HEK293 (cell line): ENCODE data around the gene VEZT.

Experiments
- CTCF ChIA-PET: fragments of 350-600 bp; formaldehyde crosslinking; extraction: SDS; loops from one replicate; lab custom pipeline; 2021; ENCODE audit warnings: antibody characterized with exemption; lab: Yijun Ruan, JAX
- POLR2A ChIA-PET: fragments of 300-600 bp; formaldehyde crosslinking; extraction: SDS; loops from one replicate; lab custom pipeline; 2020; ENCODE audit warnings: antibody characterized with exemption, inconsistent platforms; lab: Yijun Ruan, JAX
- H3K27ac ChIP-seq: fragments of 200-500 bp; sonication (Bioruptor generic); 2 replicates; pipeline ENCODE4 v1.5.1; 2014; ENCODE audit warnings: low read depth, low read length, control low read depth, inconsistent platforms; ENCODE audit errors: extremely low read depth
- H3K36me3 ChIP-seq, 2 experiments: fragments of 200-500 bp in 1 of 2; sonication (Bioruptor generic) in 1 of 2; 1 replicate in 1 of 2; 2 replicates in 1 of 2; pipeline ENCODE4 v1.5.1; 2014 to 2017; ENCODE audit warnings: inconsistent platforms in 2 of 2, low read length in 2 of 2; ENCODE audit not compliant: control insufficient read depth in 2 of 2, insufficient read depth in 1 of 2
- H3K4me1 ChIP-seq: fragments of 200-500 bp; sonication (Bioruptor generic); 2 replicates; pipeline ENCODE4 v1.5.1; 2014; ENCODE audit warnings: mild to moderate bottlenecking, low read length, inconsistent platforms; ENCODE audit not compliant: control insufficient read depth, insufficient read depth
- H3K4me3 ChIP-seq: 2 replicates; pipeline ENCODE4 v1.5.1; 2011; ENCODE audit warnings: low read depth, mild to moderate bottlenecking, control low read depth, low read length, moderate library complexity
- H3K9me3 ChIP-seq: fragments of 200-500 bp; sonication (Bioruptor generic); 2 replicates; pipeline ENCODE4 v1.5.1; 2014; ENCODE audit warnings: low read depth, low read length, inconsistent platforms; ENCODE audit not compliant: control insufficient read depth, insufficient read depth
- HIC1 ChIP-seq: fragments of 450-650 bp; formaldehyde crosslinking; IDR thresholded peaks from 2 replicates; pipeline ENCODE4 v1.5.1; 2016; ENCODE audit warnings: missing biosample characterization, missing genetic modification characterization
- HOXD13 ChIP-seq: sonication (generic); formaldehyde crosslinking; IDR thresholded peaks from 2 replicates; pipeline ENCODE4 v1.8.0; 2022; ENCODE audit warnings: missing genetic modification reagents, borderline replicate concordance
- MZF1 ChIP-seq: fragments of 450-650 bp; formaldehyde crosslinking; IDR thresholded peaks from 2 replicates; pipeline ENCODE4 v1.5.1; 2017; ENCODE audit warnings: missing biosample characterization, missing genetic modification characterization, borderline replicate concordance
- PATZ1 ChIP-seq: fragments of 450-650 bp; formaldehyde crosslinking; IDR thresholded peaks from 2 replicates; pipeline ENCODE4 v1.5.1; 2016; ENCODE audit warnings: missing biosample characterization, missing genetic modification characterization
- PRDM2 ChIP-seq: fragments of 450-650 bp; formaldehyde crosslinking; IDR thresholded peaks from 2 replicates; pipeline ENCODE4 v1.5.1; 2016; ENCODE audit warnings: missing biosample characterization, missing genetic modification characterization, borderline replicate concordance
- SALL2 ChIP-seq: fragments of 450-650 bp; formaldehyde crosslinking; IDR thresholded peaks from 2 replicates; pipeline ENCODE4 v1.5.0; 2017; ENCODE audit warnings: missing biosample characterization, mild to moderate bottlenecking, missing genetic modification characterization, borderline replicate concordance
- SP3 ChIP-seq: fragments of 450-650 bp; formaldehyde crosslinking; IDR thresholded peaks from 2 replicates; pipeline ENCODE4 v1.5.1; 2016; ENCODE audit warnings: missing biosample characterization, missing genetic modification characterization
- YY2 ChIP-seq: fragments of 450-650 bp; formaldehyde crosslinking; IDR thresholded peaks from 2 replicates; pipeline ENCODE4 v1.5.1; 2016; ENCODE audit warnings: missing biosample characterization, missing genetic modification characterization
- ZBTB26 ChIP-seq: fragments of 450-650 bp; formaldehyde crosslinking; optimal IDR thresholded peaks from 2 replicates; pipeline ENCODE3; 2016; ENCODE audit warnings: missing biosample characterization, mild to moderate bottlenecking, missing genetic modification characterization
- ZNF16 ChIP-seq: fragments of 450-650 bp; formaldehyde crosslinking; IDR thresholded peaks from 2 replicates; pipeline ENCODE4 v1.5.1; 2016; ENCODE audit warnings: low read depth, missing biosample characterization, missing genetic modification characterization
- ZNF174 ChIP-seq: fragments of 450-650 bp; formaldehyde crosslinking; IDR thresholded peaks from 2 replicates; pipeline ENCODE4 v1.5.0; 2017; ENCODE audit warnings: missing biosample characterization, mild to moderate bottlenecking, missing genetic modification characterization
- ZNF184 ChIP-seq: fragments of 450-650 bp; IDR thresholded peaks from 2 replicates; pipeline ENCODE4 v1.5.1; 2018; ENCODE audit warnings: missing biosample characterization, mild to moderate bottlenecking, missing genetic modification characterization
- ZNF211 ChIP-seq: fragments of 450-650 bp; formaldehyde crosslinking; IDR thresholded peaks from 2 replicates; pipeline ENCODE4 v1.5.1; 2016; ENCODE audit warnings: low read depth, missing biosample characterization, missing genetic modification characterization
- ZNF488 ChIP-seq: fragments of 450-650 bp; formaldehyde crosslinking; IDR thresholded peaks from 2 replicates; pipeline ENCODE4 v1.5.1; 2016; ENCODE audit warnings: missing biosample characterization, missing genetic modification characterization
- ZNF623 ChIP-seq: fragments of 450-650 bp; formaldehyde crosslinking; IDR thresholded peaks from 2 replicates; pipeline ENCODE4 v1.5.1; 2016; ENCODE audit warnings: missing biosample characterization, missing genetic modification characterization
- ZNF626 ChIP-seq: fragments of 450-650 bp; sonication (Bioruptor Pico); formaldehyde crosslinking; IDR thresholded peaks from 2 replicates; pipeline ENCODE4 v1.5.1; 2018; ENCODE audit warnings: missing biosample characterization, missing genetic modification characterization, inconsistent platforms
- ZNF629 ChIP-seq: fragments of 450-650 bp; formaldehyde crosslinking; IDR thresholded peaks from 2 replicates; pipeline ENCODE4 v1.5.1; 2017; ENCODE audit warnings: missing biosample characterization, missing genetic modification characterization
- ZNF677 ChIP-seq: fragments of 450-650 bp; IDR thresholded peaks from 2 replicates; pipeline ENCODE4 v1.5.0; 2018; ENCODE audit warnings: missing biosample characterization, mild to moderate bottlenecking, missing genetic modification characterization, moderate library complexity
- ZNF704 ChIP-seq: fragments of 450-650 bp; formaldehyde crosslinking; IDR thresholded peaks from 2 replicates; pipeline ENCODE4 v1.5.1; 2016; ENCODE audit warnings: missing biosample characterization, missing genetic modification characterization

The VEZT gene

GRCh38 chr12:95298916-95299315 lies 81.3 kb downstream of the VEZT start:
- Histone ChIP-seq H3K4me1 (0 out of 2 replicates have a peak, but pooled peaks cover under 1% of the 10 kb centered on the region), H3K9me3 (no peaks in the 10 kb centered on the region), H3K4me3 (no peak overlapping the region), H3K36me3 (peaks cover 34 to 62% of the 10 kb centered on the region in 2 experiments), H3K27ac (no peak overlapping the region)
- POLR2A ChIA-PET: no interaction called here
- TF ChIP-seq ZNF174 (no peak), HOXD13 (no peak)
- CTCF ChIA-PET: interaction anchor here (0.8 kb wide), 1 partner anchor 170 kb away, joined by 4 read pairs; no protein-coding TSS in a partner anchor

GRCh38 chr12:95300286-95300685 lies 82.7 kb downstream of the VEZT start:
- Histone ChIP-seq H3K9me3 (no peaks in the 10 kb centered on the region), H3K27ac (no peak overlapping the region), H3K36me3 (peaks cover 34 to 48% of the 10 kb centered on the region in 2 experiments), H3K4me1 (peaks cover 10% of the 10 kb centered on the region), H3K4me3 (no peak overlapping the region)
- CTCF ChIA-PET: no interaction called here
- TF ChIP-seq ZNF704 (tag by site-specific recombination) (no peak), ZNF184 (tag by site-specific recombination) (no peak), MZF1 (tag by site-specific recombination) (no peak), ZNF623 (no peak), ZNF629 (tag by site-specific recombination) (no peak), ZNF16 (tag by site-specific recombination) (no peak), SP3 (tag by site-specific recombination) (no peak), ZNF211 (tag by site-specific recombination) (no peak), YY2 (no peak), PRDM2 (no peak), ZNF488 (tag by site-specific recombination) (no peak), ZBTB26 (tag by site-specific recombination) (no peak), ZNF626 (no peak), HIC1 (tag by site-specific recombination) (no peak), PATZ1 (tag by site-specific recombination) (no peak), ZNF677 (tag by site-specific recombination) (no peak), SALL2 (tag by site-specific recombination) (no peak)
- POLR2A ChIA-PET: no interaction called here
